H9 (cell line): Measurements from ENCODE around the gene ASF1B. TPM values are rescaled to one million over a fixed set of nuclear protein-coding genes. Genes with fewer than 3 reads are reported as not detected.

Experiments used
- DNase-seq: peaks from one replicate; pipeline ENCODE4 v3.0.0-alpha.2; 2017
- H2AFZ ChIP-seq: one replicate; pipeline ENCODE4 v1.6.1; 2013; ENCODE audit warnings: mild to moderate bottlenecking, low read length, control low read depth, moderate library complexity
- H2AK5ac ChIP-seq: 2 replicates; pipeline ENCODE4 v1.6.1; 2013; ENCODE audit warnings: low read length, control low read depth, mixed read lengths; ENCODE audit not compliant: insufficient read length
- H2BK120ac ChIP-seq: one replicate; pipeline ENCODE4 v1.6.1; 2013; ENCODE audit warnings: low read depth, mild to moderate bottlenecking, low read length, control low read depth, inconsistent platforms; ENCODE audit not compliant: poor library complexity, severe bottlenecking
- H2BK12ac ChIP-seq: 2 replicates; pipeline ENCODE4 v1.6.1; 2013; ENCODE audit warnings: low read length, control low read depth, mixed read lengths, low read depth; ENCODE audit not compliant: insufficient read length
- H2BK15ac ChIP-seq: 2 replicates; pipeline ENCODE4 v1.6.1; 2013; ENCODE audit warnings: low read depth, low read length, control low read depth
- H2BK20ac ChIP-seq: one replicate; pipeline ENCODE4 v1.6.1; 2013; ENCODE audit warnings: low read depth, mild to moderate bottlenecking, low read length, control low read depth, inconsistent platforms; ENCODE audit not compliant: poor library complexity, severe bottlenecking
- H2BK5ac ChIP-seq: 2 replicates; pipeline ENCODE4 v1.6.1; 2013; ENCODE audit warnings: low read length, control low read depth, mixed read lengths; ENCODE audit not compliant: insufficient read length
- H3K14ac ChIP-seq: 2 replicates; pipeline ENCODE4 v1.6.1; 2013; ENCODE audit warnings: low read length, control low read depth; ENCODE audit not compliant: insufficient read depth
- H3K18ac ChIP-seq: 2 replicates; pipeline ENCODE4 v1.6.1; 2013; ENCODE audit warnings: low read depth, mild to moderate bottlenecking, mixed read lengths, low read length, control low read depth; ENCODE audit not compliant: insufficient read length
- H3K23ac ChIP-seq: 2 replicates; pipeline ENCODE4 v1.6.1; 2013; ENCODE audit warnings: low read length, control low read depth, mixed read lengths, low read depth; ENCODE audit not compliant: insufficient read length
- H3K23me2 ChIP-seq: 2 replicates; pipeline ENCODE4 v1.6.1; 2013; ENCODE audit warnings: low read depth, mild to moderate bottlenecking, mixed read lengths, low read length, control low read depth; ENCODE audit not compliant: insufficient read length, poor library complexity, severe bottlenecking
- H3K27ac ChIP-seq: 2 replicates; pipeline ENCODE4 v1.5.1; 2013; ENCODE audit warnings: low read length, control low read depth, mixed read lengths, low read depth; ENCODE audit not compliant: insufficient read length
- H3K27me3 ChIP-seq: 2 replicates; pipeline ENCODE4 v1.6.1; 2013; ENCODE audit warnings: low read length, control low read depth, inconsistent platforms; ENCODE audit not compliant: insufficient read depth
- H3K4ac ChIP-seq: 2 replicates; pipeline ENCODE4 v1.6.1; 2013; ENCODE audit warnings: low read depth, mild to moderate bottlenecking, control low read depth, inconsistent platforms, low read length, moderate library complexity
- H3K4me1 ChIP-seq: 2 replicates; pipeline ENCODE4 v1.6.1; 2013; ENCODE audit warnings: low read length, control low read depth, inconsistent platforms; ENCODE audit not compliant: insufficient read depth
- H3K4me2 ChIP-seq: 2 replicates; pipeline ENCODE4 v1.6.1; 2013; ENCODE audit warnings: low read length, control low read depth, mixed read lengths; ENCODE audit not compliant: insufficient read length, insufficient read depth
- H3K56ac ChIP-seq: 2 replicates; pipeline ENCODE4 v1.6.1; 2013; ENCODE audit warnings: low read depth, mild to moderate bottlenecking, mixed read lengths, low read length, control low read depth; ENCODE audit not compliant: insufficient read length
- H3K79me1 ChIP-seq: 2 replicates; pipeline ENCODE4 v1.6.1; 2013; ENCODE audit warnings: low read depth, mild to moderate bottlenecking, moderate library complexity, low read length, control low read depth, inconsistent platforms; ENCODE audit not compliant: insufficient read depth, poor library complexity, severe bottlenecking
- H3K79me2 ChIP-seq: 2 replicates; pipeline ENCODE4 v1.6.1; 2013; ENCODE audit warnings: low read length, control low read depth, inconsistent platforms; ENCODE audit not compliant: insufficient read depth
- H3K9ac ChIP-seq: 2 replicates; pipeline ENCODE4 v1.6.1; 2013; ENCODE audit warnings: low read length, control low read depth, mixed read lengths; ENCODE audit not compliant: insufficient read length; ENCODE audit errors: extremely low read depth
- H3K9me3 ChIP-seq: one replicate; pipeline ENCODE4 v1.6.1; 2013; ENCODE audit warnings: low read depth, low read length, inconsistent platforms; ENCODE audit not compliant: control insufficient read depth
- H3T11ph ChIP-seq: one replicate; pipeline ENCODE4 v1.6.1; 2013; ENCODE audit warnings: mild to moderate bottlenecking, low read length, control low read depth, inconsistent platforms
- H4K20me1 ChIP-seq: one replicate; pipeline ENCODE4 v1.6.1; 2013; ENCODE audit not compliant: control insufficient read depth, insufficient read length, insufficient read depth
- H4K5ac ChIP-seq: 2 replicates; pipeline ENCODE4 v1.6.1; 2013; ENCODE audit warnings: low read depth, mild to moderate bottlenecking, mixed read lengths, low read length, control low read depth; ENCODE audit not compliant: insufficient read length
- H4K8ac ChIP-seq: replicated peaks from 2 replicates; pipeline ENCODE4 v1.6.1; 2013; ENCODE audit warnings: low read length, control low read depth, mixed read lengths, low read depth; ENCODE audit not compliant: insufficient read length
- H4K91ac ChIP-seq: 2 replicates; pipeline ENCODE4 v1.6.1; 2013; ENCODE audit warnings: low read depth, mild to moderate bottlenecking, moderate library complexity, mixed read lengths, low read length, control low read depth; ENCODE audit not compliant: insufficient read length
- H3K27ac Mint-ChIP-seq, 3 experiments: 2 replicates in 2 of 3; 3 replicates in 1 of 3; pipeline ENCODE4 v1.8.0; 2020 to 2021; ENCODE audit warnings: mixed read lengths in 3 of 3, mild to moderate bottlenecking in 1 of 3, moderate library complexity in 1 of 3
- H3K27me3 Mint-ChIP-seq: 2 replicates; pipeline ENCODE4 v1.8.0; 2021; ENCODE audit warnings: low read depth, mild to moderate bottlenecking, moderate library complexity, mixed read lengths
- H3K36me3 Mint-ChIP-seq, 3 experiments: 2 replicates in 2 of 3; 3 replicates in 1 of 3; pipeline ENCODE4 v1.8.0; 2020 to 2021; ENCODE audit warnings: low read depth in 3 of 3, mixed read lengths in 3 of 3; ENCODE audit not compliant: insufficient read depth in 1 of 3
- H3K4me1 Mint-ChIP-seq, 2 experiments: 2 replicates each; pipeline ENCODE4 v1.8.0; 2020; ENCODE audit warnings: mixed read lengths in 2 of 2
- H3K4me3 Mint-ChIP-seq, 2 experiments: 2 replicates in 1 of 2; 3 replicates in 1 of 2; pipeline ENCODE4 v1.8.0; 2020 to 2021; ENCODE audit warnings: mild to moderate bottlenecking in 2 of 2, mixed read lengths in 2 of 2, moderate library complexity in 1 of 2
- H3K9me3 Mint-ChIP-seq, 2 experiments: 2 replicates in 1 of 2; 3 replicates in 1 of 2; pipeline ENCODE4 v1.8.0; 2020; ENCODE audit warnings: mild to moderate bottlenecking in 2 of 2, mixed read lengths in 2 of 2, moderate library complexity in 1 of 2
- CTCF ChIP-seq: fragments of 200-600 bp; sonication (generic); conservative IDR thresholded peaks from 3 replicates; pipeline ENCODE4 v1.8.0; 2021; ENCODE audit warnings: antibody characterized with exemption, mild to moderate bottlenecking
- WGBS: extraction: QIAGEN DNeasy Blood & Tissue Kit; methylation state at CpG from one replicate; pipeline ENCODE4 v1.1.7; 2013; ENCODE audit warnings: missing lambda C conversion rate, low lambda C conversion rate, mixed read lengths; ENCODE audit not compliant: insufficient read length; ENCODE audit errors: extremely low coverage; 5-methylcytosine and 5-hydroxymethylcytosine counted together
- total RNA-seq: library from RNA; stranded (reverse); gene quantifications from 2 replicates; pipeline ENCODE4 v1.2.1, GENCODE V29; 2021

ASF1B gene
- total RNA-seq, 1 experiment from 2014 or later, result 46.6 TPM

DNA sequence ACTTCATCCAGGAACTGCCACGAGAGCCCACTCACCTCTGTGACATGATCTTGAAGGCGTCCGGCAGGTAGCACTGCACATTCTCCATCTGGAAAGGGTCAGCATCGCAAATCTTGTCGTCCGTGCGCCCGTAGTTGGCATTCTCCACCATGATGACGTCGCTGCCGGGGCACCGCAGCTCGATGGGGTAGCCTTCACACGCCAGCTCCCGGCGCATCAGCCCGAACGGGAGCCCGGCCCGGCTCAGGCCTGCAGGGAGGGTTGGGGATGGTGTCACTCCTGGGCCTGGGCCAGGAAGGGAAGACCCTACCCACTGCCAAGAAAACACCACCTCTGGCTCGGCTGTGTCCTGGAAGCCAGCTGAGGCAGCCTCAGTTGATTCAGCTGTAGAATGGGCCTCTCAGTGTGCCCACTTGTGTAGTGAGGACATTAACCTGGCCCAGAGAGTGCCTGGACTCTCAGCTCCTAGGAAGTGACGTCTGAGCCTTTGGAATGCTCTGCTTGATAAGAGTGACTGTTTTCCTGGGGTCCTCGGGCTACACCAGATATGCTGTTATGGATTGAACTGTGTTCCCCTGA, 41.2 kb upstream of the ASF1B start:
- Histone ChIP-seq H3K14ac (no peak overlapping the region), H4K8ac (no peak overlapping the region), H2BK120ac (no peak overlapping the region), H3K9me3 (no peaks in the 10 kb centered on the region), H3K18ac (no peak overlapping the region), H3K27ac (no peak overlapping the region), H3K9ac (no peak overlapping the region), H2BK12ac (no peak overlapping the region), H3K79me1 (no peaks in the 10 kb centered on the region), H4K20me1 (no peaks in the 10 kb centered on the region), H4K5ac (no peak overlapping the region), H2AFZ (no peak overlapping the region), H3K4me1 (no peaks in the 10 kb centered on the region), H3K23me2 (no peaks in the 10 kb centered on the region), H3K56ac (no peak overlapping the region), H2BK5ac (no peak overlapping the region), H3T11ph (no peak overlapping the region), H3K79me2 (no peaks in the 10 kb centered on the region), H3K27me3 (no peaks in the 10 kb centered on the region), H4K91ac (no peak overlapping the region), H3K4ac (no peak overlapping the region), H3K23ac (no peak overlapping the region), H2BK15ac (no peak overlapping the region), H3K4me2 (no peak overlapping the region), H2AK5ac (no peak overlapping the region), H2BK20ac (no peak overlapping the region)
- no peaks in the 10 kb centered on the region for H3K9me3 Mint-ChIP-seq
- no peak overlapping the region for H3K4me3 Mint-ChIP-seq
- H3K27ac Mint-ChIP-seq, result peak overlapping the region in 1 of 3 experiments; percentile 40; a peak in 2 of 7 replicates
- H3K36me3 Mint-ChIP-seq, result peaks cover 26 to 64% (median 48%) of the 10 kb centered on the region in 3 experiments
- no CpG with 5 or more reads among the region's 23 CpGs for WGBS
- no peak for DNase-seq
- no peaks in the 10 kb centered on the region for H3K27me3 Mint-ChIP-seq
- TF ChIP-seq CTCF, result no peak
- H3K4me1 Mint-ChIP-seq, result peaks cover 2 to 3% of the 10 kb centered on the region in 2 experiments; a peak in 1 of 4 replicates
